HG03460 (cell line): ENCODE data around the gene IVL.

Source experiments
- ATAC-seq: cut with Tn5 transposase; IDR thresholded peaks from one replicate; pipeline ENCODE4 v1.9.1; 2021; ENCODE audit not compliant: unreplicated experiment

Gene IVL

GRCh38 chr1:152946651-152947256 is 38.4 kb downstream of the IVL start, which contains the start of gene SPRR5:
TSS of gene SPRR5 (plus strand) at chr1:152947206. CDS start at chr1:152948555, 1,349 bp downstream.
- ATAC-seq, result no peak

GRCh38 chr1:152951711-152952110 is 43.4 kb downstream of the IVL start:
- ATAC-seq, result no peak

GRCh38 chr1:152953761-152954160 is 45.4 kb downstream of the IVL start:
- no peak for ATAC-seq

DNA sequence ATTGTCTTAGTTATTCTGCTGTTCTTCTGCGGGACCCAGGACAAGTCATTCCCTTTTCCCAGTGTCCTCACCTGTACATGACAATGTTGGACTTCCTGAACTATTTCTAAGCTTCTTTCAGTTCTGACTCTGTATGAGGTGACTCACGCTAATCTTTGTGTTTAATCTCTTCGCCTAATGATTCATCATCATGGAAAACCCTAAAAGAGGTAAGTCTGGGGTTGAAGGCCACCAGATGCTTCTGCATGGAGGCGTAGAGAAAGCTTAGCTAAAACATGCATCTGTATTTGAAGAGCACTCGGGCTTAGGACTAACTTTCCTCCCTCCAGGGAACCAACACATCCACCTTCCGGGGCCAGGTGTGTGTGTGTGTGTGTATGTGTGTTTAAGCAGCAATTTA is 46.1 kb downstream of the IVL start:
- ATAC-seq, result no peak

GRCh38 chr1:152957561-152957960 is 49.2 kb downstream of the IVL start:
- ATAC-seq, result no peak

- ATAC-seq, result no peak
Observed at GRCh38 chr1:152959273-152959672, 50.9 kb downstream of the IVL start.

DNA sequence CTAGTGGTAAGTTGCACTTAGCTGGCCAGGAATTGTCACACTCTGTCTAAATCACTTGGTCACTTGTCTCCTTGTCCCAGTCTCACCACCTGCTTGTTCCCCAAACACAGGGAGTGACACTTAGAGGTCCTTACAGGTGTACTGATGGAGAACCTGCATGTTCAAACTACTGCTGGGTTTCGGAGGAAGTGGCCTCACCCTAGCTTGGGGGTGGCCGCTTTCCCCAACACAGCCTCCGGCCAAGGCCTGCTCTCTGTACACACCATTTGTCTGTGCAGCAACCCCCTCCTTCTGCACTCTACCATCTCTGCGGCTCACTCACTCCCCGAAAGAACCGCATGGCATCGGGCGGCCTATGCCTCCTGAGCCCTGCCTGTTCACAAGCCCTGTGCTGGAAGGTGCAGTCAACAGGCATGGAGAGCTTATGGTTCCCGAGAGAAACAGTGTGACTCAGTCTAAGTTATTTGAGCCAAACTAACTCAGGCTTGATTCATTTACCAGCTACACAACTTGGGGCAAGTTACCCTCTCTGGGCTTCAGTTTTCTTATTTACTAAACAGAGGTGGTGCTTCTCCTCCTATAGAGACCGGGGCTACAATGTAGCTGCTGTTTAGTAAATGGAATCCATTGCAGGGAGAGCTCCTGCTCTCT is 51.6 kb downstream of the IVL start:
- no peak for ATAC-seq

DNA sequence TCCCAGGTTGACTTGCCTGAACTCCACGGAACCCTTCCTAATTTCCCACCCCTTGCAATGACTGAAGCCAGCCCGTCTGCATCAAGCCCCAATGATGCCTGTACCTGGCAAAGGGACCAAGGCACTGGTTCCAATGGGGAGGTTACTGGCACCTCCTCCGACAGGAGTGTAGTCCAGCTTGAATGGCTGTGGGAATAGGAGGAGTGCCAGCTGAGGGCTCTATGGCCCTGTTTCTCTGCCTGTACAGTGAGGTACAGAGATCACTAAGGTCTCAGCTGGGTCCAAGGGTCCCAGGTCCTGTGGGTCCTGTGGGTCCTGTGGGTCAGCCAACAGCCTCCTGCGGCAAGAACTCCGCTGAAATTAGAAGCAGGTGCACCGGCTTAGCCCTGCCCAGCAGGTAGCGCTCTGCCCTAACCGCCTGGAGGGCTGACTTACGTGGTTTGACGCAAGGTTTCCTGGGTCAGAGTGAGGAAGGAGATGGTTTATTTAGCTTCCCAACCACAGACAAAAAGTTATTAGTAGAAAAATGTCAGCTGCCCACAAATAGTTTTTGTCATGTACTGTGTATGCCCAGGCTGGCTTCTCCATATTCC is 52.2 kb downstream of the IVL start:
- ATAC-seq, result no peak
